ENCODE results near the gene SMG7. TPM values are rescaled to one million over a fixed set of nuclear protein-coding genes. Genes with fewer than 3 reads are reported as not detected.

The SMG7 gene
- total and polyA plus RNA-seq, 2 donors (not counting 3 experiments of a cell fraction or from before 2014, with no cell fraction given) = 25.4 to 47.1 TPM

DNA sequence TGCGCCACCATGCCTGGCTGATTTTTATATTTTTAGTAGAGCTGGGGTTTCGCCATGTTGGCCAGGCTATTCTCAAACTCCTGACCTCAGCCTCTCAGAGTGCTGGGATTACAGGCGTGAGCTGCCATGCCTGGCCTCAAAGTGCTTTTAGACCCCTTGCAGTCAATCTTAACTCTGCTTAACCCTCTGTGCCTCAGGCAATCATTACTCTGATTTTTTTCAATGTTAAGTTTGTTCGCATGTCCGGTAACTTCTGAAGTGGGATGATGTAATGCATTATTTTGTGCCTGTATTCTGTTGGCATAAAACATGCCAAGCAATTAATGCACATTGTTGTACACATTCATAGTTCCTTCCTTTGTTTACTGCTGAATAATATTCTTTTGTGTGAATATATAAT lies 18.6 kb downstream of the SMG7 start:
- FAIRE-seq = no peak
- peaks cover 11% of the 10 kb centered on the region for H4K20me1 ChIP-seq (replicated peaks; ENCODE audit: control insufficient read depth, extremely low read depth, insufficient read depth, low read length)
- no peak for DNase-seq (ENCODE audit: low read depth, low spot score)
- no peaks in the 10 kb centered on the region for H3K27me3 ChIP-seq (ENCODE audit: control insufficient read depth in 2 of 2, insufficient read depth in 2 of 2, low read length in 2 of 2)
- H3K4me3 ChIP-seq (replicated peaks in 1 of 3; ENCODE audit: insufficient read depth in 1 of 3, low read depth in 1 of 3, low read length in 3 of 3) = no peak overlapping the region
- H3K36me3 ChIP-seq (ENCODE audit: control insufficient read depth in 2 of 2, extremely low read depth in 1 of 2, insufficient read depth in 2 of 2, low read length in 2 of 2) = no peaks in the 10 kb centered on the region
- H3K4me1 ChIP-seq (ENCODE audit: control insufficient read depth, extremely low read depth, insufficient read depth, low read length) = no peaks in the 10 kb centered on the region
- intact Hi-C loops (cut with micrococcal nuclease) (no loop called here), dilution Hi-C loops (cut with MboI; ENCODE audit: extremely low pct_ligation_motif_present, low sequenced_read_pairs) (no loop called here)
- H2AFZ ChIP-seq (ENCODE audit: low read depth, low read length) = no peak overlapping the region
- no peak for TF ChIP-seq MYC (IDR thresholded peaks at IDR 0.05; ENCODE audit: low read depth, low read length)
- no peak for TF ChIP-seq GATA2 (IDR thresholded peaks at IDR 0.05; ENCODE audit: insufficient read depth, insufficient read length, low read depth, low read length)
- no peak for TF ChIP-seq JUN (IDR thresholded peaks at IDR 0.05; ENCODE audit: borderline replicate concordance, insufficient read depth, insufficient read length, low read depth)
- TF ChIP-seq, protein P1, sequence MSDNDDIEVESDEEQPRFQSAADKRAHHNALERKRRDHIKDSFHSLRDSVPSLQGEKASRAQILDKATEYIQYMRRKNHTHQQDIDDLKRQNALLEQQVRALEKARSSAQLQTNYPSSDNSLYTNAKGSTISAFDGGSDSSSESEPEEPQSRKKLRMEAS (IDR thresholded peaks at IDR 0.05; ENCODE audit: insufficient read depth, insufficient read length) = no peak
- H3K27ac ChIP-seq (ENCODE audit: insufficient read depth, low read depth, low read length) = no peak overlapping the region
- H3K9me3 ChIP-seq (replicated peaks; ENCODE audit: control insufficient read depth, insufficient read depth, low read length) = no peaks in the 10 kb centered on the region
- H3K9me1 ChIP-seq (replicated peaks; ENCODE audit: control insufficient read depth, extremely low read depth, insufficient read depth, low read length) = peaks cover 2% of the 10 kb centered on the region
- ChIA-PET CTCF (no interaction called here), POLR2A (no interaction called here)
- BruUV-seq (replicated peaks) = no TSS peak
- no peak overlapping the region for H3K9ac ChIP-seq (replicated peaks; ENCODE audit: extremely low read depth, insufficient read depth, low read length)
- no peak overlapping the region for H3K4me2 ChIP-seq (ENCODE audit: insufficient read depth, low read length)
- H3K79me2 ChIP-seq (ENCODE audit: control insufficient read depth, insufficient read depth, low read length) = peaks cover 81% of the 10 kb centered on the region

GRCh38 chr1:183493540-183494245 lies 21.4 kb downstream of the SMG7 start:
- H3K9ac ChIP-seq (replicated peaks; ENCODE audit: extremely low read depth, insufficient read depth, low read length) = no peak overlapping the region
- FAIRE-seq (no peak), DNase-seq (ENCODE audit: low read depth, low spot score) (no peak)
- H3K4me3 ChIP-seq (replicated peaks in 1 of 3; ENCODE audit: insufficient read depth in 1 of 3, low read depth in 1 of 3, low read length in 3 of 3) = no peak overlapping the region
- no peak overlapping the region for H3K4me2 ChIP-seq (ENCODE audit: insufficient read depth, low read length)
- dilution Hi-C loops (cut with MboI; ENCODE audit: extremely low pct_ligation_motif_present, low sequenced_read_pairs) (no loop called here), intact Hi-C loops (cut with micrococcal nuclease) (no loop called here)
- ChIA-PET POLR2A (interaction anchor here (0.7 kb wide), 1 partner anchor 558 kb away, joined by 4 read pairs; no protein-coding TSS in a partner anchor), CTCF (interaction anchor here (0.6 to 0.7 kb wide), 2 partner anchors 9 to 57 kb away, joined by 3 read pairs; no protein-coding TSS in a partner anchor)
- peaks cover 12% of the 10 kb centered on the region for H4K20me1 ChIP-seq (replicated peaks; ENCODE audit: control insufficient read depth, extremely low read depth, insufficient read depth, low read length)
- peaks cover 2% of the 10 kb centered on the region for H3K9me1 ChIP-seq (replicated peaks; ENCODE audit: control insufficient read depth, extremely low read depth, insufficient read depth, low read length)
- no peaks in the 10 kb centered on the region for H3K36me3 ChIP-seq (ENCODE audit: control insufficient read depth in 2 of 2, extremely low read depth in 1 of 2, insufficient read depth in 2 of 2, low read length in 2 of 2)
- no TSS peak for BruUV-seq (replicated peaks)
- no peaks in the 10 kb centered on the region for H3K9me3 ChIP-seq (replicated peaks; ENCODE audit: control insufficient read depth, insufficient read depth, low read length)
- H3K27me3 ChIP-seq (ENCODE audit: control insufficient read depth in 2 of 2, insufficient read depth in 2 of 2, low read length in 2 of 2) = no peaks in the 10 kb centered on the region
- no peak for TF ChIP-seq CTCF (IDR thresholded peaks at IDR 0.05; ENCODE audit: extremely low read depth in 1 of 2, insufficient read depth in 1 of 2, low read depth in 1 of 2, low read length in 2 of 2)
- no peak for TF ChIP-seq FOS (IDR thresholded peaks at IDR 0.05; ENCODE audit: borderline replicate concordance, insufficient read depth, low read length)
- TF ChIP-seq JUN (IDR thresholded peaks at IDR 0.05; ENCODE audit: borderline replicate concordance, insufficient read depth, insufficient read length, low read depth) = no peak
- TF ChIP-seq MYC (IDR thresholded peaks at IDR 0.05; ENCODE audit: low read depth, low read length) = no peak
- TF ChIP-seq GATA2 (IDR thresholded peaks at IDR 0.05; ENCODE audit: insufficient read depth, insufficient read length, low read depth, low read length) = no peak
- no peak overlapping the region for H3K27ac ChIP-seq (ENCODE audit: insufficient read depth, low read depth, low read length)
- H3K79me2 ChIP-seq (ENCODE audit: control insufficient read depth, insufficient read depth, low read length) = peaks cover 76% of the 10 kb centered on the region
- H2AFZ ChIP-seq (ENCODE audit: low read depth, low read length) = no peak overlapping the region
- no peaks in the 10 kb centered on the region for H3K4me1 ChIP-seq (ENCODE audit: control insufficient read depth, extremely low read depth, insufficient read depth, low read length)
